Central memory CD4-positive, alpha-beta T cell (primary cell): Measurements from ENCODE around the gene ACSF2.
"Not testable (repeated sequence)": the region's sequence is repeated elsewhere in the genome, so short reads cannot be mapped to it uniquely, and the experiment has no call there.

Experiments
- DNase-seq: peaks from one replicate; pipeline ENCODE4 v3.0.0; 2022
- total RNA-seq, 3 experiments: gene quantifications; one replicate each; lab custom pipeline; 2026; lab: John Stamatoyannopoulos, UW

ACSF2 gene, protein sequence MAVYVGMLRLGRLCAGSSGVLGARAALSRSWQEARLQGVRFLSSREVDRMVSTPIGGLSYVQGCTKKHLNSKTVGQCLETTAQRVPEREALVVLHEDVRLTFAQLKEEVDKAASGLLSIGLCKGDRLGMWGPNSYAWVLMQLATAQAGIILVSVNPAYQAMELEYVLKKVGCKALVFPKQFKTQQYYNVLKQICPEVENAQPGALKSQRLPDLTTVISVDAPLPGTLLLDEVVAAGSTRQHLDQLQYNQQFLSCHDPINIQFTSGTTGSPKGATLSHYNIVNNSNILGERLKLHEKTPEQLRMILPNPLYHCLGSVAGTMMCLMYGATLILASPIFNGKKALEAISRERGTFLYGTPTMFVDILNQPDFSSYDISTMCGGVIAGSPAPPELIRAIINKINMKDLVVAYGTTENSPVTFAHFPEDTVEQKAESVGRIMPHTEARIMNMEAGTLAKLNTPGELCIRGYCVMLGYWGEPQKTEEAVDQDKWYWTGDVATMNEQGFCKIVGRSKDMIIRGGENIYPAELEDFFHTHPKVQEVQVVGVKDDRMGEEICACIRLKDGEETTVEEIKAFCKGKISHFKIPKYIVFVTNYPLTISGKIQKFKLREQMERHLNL
- total RNA-seq, result 1.0 to 12.7 (median 8.8) reads per million in 3 experiments

DNA sequence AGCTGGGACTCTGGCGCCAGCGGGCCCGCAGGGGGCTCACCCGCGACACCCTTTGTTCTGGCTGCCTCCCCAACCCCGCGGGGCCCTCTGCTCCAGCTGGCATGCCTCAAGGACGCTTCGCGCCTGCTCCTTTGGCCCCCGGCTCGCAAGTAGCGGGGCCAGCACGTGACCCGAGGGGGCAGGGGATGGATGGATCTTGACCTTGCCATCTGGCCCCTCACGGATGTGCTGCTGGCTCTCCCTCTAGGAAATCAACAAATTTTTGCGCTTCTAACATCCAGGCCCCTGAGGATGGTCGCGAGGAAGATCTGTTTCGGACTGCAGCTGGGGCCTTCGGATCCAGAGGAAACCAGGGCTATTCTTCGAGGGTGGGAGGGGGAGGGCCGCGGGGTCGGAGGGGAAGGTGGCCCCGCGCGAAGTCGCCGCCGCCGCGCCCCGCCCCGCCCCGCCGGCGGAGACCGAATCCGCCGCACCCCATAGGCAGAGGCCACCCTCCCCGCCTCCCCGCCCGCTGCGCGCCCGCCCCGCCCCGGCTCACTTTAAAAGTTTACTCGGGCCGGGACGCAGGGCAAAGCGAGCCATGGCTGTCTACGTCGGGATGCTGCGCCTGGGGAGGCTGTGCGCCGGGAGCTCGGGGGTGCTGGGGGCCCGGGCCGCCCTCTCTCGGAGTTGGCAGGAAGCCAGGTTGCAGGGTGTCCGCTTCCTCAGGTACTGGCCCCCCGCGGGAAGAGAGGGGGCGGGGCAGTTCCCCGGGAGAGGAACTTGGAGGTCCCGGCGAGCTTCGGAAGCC, at the start of gene ACSF2:
ACSF2 (plus strand) TSS at position 537 of the 790 bp plus-strand sequence; CDS start at position 581, 44 bp downstream.
- DNase-seq, result peak; percentile 52

DNA sequence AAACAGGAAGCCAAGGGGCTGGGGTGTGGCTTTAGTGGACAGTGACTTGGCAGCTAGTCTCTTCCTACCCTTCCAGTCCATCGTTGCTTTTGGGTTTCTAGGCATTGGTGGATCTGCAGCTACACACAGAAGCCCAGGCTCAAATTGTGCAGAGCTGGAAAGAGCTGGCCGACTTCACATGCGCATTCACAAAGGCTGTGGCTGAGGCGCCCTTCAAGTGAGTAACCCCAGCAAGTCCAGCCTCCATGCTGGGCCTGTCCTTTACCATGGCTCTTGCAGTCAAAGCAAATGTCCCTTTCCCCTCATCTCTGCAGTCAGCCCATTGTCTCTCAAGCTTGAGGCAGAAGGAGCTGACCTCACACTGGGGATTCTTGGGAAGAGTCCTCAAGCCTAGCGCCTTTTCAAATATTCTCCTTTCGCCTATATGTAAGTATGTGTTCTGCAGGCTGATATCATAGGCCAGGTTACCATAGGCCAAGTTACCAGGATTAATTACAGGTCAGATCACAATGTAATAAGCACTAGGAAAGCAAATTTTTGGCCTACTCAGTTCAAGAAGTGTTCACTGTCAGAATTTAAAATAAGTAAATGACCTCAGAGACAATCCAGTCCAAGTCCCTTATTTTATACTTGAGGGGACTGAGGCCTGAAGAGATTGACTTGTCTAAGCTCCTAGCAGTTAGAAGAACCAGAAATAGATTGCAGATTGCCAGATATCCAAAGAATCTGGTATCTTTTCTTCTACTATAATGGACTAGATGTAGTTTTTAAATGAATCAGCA, 46.5 kb upstream of the ACSF2 start:
- DNase-seq, result no peak

DNA sequence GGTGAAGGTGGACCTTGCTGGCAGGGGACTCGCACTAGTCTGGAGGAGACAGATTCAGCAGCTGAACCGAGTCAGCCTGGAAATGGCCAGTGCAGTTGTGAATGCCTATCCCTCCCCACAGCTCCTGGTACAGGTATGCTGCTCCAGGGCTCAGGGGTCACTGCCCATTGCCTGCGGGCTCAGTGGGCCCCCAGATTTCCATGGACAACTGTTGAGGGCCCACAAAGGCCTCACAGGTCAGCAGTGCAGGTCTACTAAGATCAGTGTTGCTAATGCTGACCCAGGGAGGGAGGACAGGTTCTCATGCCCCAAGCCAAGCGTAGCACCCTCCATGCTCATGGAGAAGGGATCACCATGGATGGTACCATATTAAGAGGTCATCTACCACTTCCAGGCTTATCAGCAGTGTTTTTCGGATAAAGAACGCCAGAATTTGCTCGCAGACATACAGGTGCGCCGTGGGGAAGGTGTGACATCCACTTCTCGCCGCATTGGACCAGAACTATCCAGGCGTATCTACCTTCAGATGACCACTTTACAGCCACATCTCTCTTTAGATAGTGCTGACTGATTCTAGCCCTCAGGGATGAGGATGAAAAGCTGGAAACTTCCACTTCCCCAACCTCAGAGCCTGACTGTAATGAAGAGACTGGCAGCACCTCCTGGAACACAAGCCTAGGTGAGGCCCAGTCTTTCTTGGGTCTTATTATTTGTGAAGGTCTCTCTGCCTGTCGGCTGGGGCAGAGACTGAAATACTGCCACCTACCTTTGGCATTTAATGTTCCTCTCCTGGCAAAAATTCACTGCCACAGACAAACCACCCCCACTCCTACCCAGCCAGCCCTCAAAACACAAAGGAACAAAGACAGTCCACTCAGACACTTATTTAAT, 45.4 kb upstream of the ACSF2 start:
- no peak for DNase-seq

DNA sequence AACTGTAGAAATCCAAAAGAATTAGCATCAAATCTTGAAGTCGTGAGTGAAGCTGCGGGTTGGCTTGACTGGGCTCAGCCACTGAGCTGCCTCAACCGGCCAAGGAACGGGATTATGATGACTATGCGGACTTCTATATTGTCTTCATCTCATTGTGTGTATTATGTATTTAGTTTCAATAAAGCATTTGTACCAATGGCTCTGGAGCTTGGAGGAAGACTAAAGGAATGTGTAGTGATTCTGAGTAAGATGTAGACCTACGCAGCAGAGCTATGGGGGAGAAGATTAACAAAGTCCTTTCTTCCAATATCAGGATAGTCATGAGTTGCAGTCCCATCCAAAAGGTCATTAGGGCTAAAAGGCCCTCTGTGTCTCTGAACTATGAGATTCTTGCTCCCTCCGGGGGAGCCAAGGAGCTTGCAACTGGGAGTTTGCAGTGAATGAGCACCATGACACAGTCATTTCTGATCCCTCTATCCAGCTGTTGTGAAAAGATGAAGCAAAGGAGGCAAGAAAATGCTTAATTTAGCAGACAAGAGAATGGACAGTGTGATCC, 44.7 kb upstream of the ACSF2 start:
- DNase-seq, result no peak

DNA sequence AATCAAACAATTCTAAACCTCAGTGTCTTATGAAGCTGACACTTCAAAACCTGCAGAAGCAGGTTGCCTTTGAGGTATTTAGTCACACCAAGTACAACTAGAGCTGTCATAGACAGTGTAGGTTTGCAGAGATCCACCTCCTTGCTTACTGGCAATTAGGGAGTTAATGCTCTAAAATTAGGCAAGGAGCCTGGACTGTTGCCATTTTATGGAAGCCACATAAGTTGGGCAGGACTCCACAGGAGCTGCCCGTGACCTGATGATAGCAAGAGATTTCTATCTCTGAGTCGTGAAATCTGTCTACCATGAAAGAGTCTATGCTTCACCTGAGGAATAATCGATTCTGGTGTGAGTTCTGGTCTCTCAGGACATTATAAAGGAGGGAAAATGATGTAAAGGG, 44.1 kb upstream of the ACSF2 start:
- DNase-seq, result no peak

DNA sequence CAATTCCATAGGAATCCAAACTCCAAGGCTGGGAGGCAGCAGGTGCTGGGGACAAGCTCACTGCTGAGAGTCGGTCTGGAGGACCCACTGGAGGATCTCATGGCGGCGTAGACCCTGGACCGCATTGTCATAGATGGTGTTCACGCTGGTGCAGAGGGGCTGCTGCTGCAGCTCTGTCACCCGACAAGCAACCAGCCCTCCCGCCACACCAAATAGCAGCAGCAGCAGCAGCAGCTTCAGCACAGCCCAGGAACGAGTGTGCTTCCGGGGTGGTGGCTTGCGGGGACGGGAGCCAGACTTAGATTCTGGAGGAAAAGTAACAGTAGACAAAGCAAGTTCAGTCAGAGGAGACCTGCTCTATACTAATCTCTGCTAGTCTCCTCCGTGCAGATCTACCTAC, 43.1 kb upstream of the ACSF2 start:
- no peak for DNase-seq

DNA sequence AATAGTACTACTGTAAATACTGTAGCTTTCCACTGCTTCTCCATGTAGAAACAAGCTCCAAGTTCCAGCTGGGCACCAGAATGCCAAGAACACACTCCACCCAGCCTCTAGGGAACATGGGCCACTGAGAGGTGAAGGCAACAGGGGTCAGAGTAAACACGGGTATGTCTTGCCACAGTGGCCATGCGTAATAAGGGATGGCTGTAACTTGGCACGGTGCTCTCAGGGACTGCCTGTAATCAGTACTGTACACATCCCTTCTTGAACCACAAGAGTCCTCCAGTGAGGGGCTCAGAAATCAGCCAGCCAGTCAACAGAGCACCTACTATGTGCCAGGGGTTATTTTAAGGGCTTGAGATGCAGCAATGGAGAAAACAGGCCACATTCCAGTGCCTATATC, 39.5 kb upstream of the ACSF2 start:
- no peak for DNase-seq

DNA sequence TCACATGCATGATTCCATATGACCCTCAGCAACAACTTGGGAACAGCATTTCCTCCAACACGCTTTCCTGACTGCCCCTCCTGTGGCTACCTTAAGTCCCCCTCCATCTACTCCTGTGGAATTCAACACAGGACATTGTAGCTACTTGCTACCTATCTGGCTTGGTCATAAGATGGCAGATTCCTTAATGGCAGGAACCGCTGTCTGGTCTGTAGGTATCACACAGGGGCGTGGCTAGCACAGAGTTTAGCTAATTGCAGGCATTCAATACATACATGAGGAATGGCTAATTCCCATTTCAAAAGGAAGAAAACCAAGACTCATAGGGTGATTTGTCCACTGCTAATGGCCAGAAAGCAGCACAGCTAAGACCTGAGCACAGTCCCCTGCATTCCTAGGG, 37.3 kb upstream of the ACSF2 start:
- DNase-seq, result no peak

DNA sequence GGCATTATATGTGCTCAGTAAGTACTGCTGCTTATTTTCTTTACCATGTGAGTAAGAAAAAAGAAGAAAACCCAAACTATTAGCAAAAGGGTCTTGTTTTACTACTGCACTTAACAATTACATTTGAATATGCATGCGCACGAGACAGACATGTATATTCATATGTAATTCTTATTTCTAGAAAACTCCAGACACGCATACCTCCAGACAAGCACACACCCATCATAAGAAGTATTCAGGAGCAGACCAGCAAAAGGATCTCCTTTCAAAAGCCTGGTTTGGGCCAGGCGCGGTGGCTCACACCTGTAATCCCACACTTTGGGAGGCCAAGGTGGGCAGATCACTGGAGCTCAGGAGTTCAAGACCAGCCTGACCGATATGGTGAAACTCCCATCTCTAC, 36.5 kb upstream of the ACSF2 start:
- DNase-seq, result no peak

DNA sequence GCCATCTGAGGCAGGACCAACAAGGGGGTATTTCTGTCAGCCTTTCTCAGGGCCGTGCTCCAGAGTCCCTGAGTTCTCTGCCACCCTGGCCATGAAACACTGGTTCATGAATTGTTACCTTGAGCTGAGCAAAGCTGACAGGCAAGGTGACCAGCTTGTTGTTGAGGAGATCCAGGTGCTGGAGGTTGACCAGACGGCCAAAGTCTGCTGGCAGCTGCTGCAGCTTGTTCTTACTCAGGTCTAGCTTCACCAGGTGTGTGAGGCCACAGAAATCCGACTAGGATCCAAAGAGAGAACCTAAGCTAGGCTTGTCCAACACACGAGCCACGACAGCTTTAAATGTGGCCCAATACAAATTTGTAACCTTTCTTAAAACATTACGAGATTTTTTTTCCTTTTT, 33.4 kb upstream of the ACSF2 start:
- DNase-seq, result no peak

DNA sequence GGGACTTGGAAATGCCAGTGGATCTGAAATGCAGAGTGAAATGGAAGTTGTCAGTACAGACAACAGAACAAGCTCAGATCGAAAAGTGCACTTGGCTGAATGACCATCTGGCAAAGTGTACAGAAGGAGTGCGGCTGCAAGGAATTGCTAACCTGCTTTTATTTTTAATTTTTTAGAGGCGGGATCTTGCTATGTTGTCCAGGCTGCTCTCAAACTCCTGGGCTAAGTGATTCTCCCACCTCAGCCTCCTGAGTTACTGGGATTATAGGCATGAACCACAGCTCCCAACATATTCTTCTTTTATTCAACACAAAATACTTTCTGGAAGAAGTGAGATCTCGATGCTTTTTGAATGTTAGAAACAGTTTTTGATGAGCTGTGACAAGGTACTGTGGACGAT, 32.3 kb upstream of the ACSF2 start:
- no peak for DNase-seq

DNA sequence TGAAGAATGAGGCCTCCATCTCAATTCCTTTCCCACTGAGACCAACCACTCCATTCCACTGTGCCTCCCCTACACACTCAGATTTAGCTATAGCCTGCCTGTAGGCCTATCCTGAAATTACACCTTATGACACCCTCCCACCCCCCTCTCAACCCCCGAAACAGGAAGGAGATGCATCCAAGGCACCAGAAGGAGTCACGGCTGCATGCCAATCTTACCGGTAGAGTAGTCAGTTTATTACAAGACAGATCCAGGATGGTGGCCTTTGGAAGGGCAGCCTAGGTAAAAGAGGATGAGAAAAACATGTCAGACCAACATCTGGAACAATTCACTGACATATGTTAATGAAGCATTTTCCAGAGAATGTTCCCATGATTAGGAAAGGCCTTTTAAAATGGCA, 31.3 kb upstream of the ACSF2 start:
- DNase-seq, result no peak

DNA sequence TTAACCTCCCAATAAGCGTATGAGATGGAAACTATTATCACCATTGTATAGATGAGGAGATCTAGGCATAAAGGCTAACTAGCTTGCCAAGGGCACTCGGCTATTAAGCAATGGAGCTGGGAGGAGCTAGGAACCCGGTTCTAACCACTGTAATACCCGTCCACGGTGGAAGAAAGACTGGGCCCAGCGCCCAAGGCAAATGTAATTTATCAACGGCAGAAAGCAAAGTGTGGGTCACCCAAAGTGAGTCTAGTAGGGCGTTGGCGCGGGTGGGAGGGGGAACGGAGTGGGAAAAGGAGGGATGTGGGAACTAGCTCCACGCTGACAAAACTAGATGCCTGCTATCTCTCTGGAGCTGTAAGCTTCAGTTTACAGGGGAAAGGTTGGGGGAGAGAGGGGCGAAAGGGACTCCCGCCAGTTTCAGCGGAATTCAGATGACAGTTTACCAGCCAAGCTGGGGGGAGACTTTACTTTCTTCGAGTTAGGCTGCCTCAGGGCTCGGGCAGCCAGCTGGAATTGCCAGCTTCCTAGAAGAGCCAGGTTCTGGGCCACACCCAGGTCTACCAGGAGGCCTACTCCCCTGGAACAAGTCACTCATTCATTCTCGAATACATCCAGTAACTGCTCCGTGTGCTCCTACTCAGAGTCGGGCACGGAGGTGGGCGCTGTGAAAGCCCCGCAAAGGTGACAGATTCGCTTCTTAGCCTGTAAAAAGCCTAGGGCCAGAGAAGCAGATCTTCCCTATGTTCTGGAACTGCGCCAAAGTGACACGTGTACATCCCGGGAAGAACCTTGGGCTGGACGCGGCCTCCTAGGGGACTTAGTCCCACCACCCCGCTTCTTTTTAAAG, 29.5 kb upstream of the ACSF2 start:
- DNase-seq, result no peak

DNA sequence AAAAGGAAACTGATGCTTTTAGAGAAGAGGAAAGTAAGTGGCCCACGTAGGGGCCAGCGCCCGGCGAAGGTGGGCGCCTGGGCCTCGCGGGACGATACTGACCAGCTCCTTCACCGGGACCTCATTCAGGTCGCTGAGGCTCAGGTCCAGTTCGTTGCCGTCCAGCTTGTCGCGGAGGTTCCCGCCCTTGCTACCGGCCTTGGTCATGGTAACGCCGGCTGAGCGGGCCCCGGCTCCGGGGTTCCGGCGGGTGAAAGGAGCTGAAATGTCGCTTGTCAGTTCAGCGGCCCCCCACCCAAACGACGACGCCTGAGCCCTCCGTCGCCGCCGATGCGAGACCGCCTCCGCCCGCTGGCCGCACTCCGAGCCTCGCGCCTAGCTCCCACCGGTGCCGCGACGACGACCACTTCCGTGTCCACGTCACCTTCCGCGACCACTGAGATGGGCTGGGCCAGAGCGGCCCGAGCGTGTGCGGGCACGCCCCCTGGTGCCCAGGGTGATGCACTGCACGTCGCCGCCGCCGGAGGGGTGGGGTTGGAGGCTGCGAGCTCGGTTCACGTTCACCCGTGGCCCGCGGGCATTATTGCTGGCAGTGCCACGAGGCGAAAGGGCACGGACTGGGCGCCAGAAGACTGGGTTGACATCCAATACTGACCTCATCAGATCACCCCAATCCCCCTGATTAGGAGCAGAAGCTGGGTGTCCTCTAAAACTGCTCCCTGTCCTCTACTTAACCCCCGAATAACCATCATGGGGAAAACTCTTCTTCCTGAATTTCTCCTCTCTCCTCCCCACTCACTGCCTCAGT, 28.7 kb upstream of the ACSF2 start, which contains the start of gene LRRC59:
LRRC59 (minus strand) TSS at position 413 of the 808 bp plus-strand sequence; CDS start at position 207, 206 bp downstream.
- peak; percentile 90 for DNase-seq

DNA sequence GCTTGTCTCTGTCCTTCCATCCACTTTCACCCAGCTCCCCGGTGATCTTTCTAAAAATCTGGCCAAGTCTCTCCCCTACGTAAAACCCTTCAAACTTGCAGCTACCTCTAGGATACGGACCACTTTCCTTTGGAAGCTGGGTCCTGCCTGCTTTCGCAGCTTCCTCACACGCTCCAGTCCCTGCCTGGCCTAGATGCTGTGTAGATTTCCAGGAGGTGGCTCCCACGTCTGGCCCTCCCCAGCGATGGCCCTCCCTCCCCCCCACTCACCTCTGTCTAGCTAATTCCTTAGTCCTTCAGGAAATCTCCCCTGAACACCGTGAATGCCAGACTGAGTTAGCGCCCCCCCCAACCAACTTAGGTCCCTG, 28.1 kb upstream of the ACSF2 start:
- no peak for DNase-seq

DNA sequence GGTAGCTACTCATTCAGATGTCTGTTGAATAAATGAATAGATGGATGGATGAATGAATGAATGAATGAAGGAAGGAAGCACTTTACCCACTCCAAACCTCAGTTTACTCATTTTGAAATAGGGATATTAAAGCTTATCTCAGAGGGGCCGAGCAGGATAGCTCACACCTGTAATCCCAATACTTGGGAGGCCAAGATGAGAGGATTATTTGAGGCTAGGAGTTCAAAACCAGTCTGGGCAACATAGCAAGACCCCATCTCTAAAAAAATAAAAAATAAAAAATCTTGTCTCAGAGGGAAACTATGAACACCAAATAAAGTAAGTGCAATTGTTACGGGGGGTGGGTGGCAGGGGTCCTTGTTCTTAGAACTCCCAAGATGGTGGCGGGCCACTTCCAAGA, 27.3 kb upstream of the ACSF2 start:
- not testable (repeated sequence) for DNase-seq

DNA sequence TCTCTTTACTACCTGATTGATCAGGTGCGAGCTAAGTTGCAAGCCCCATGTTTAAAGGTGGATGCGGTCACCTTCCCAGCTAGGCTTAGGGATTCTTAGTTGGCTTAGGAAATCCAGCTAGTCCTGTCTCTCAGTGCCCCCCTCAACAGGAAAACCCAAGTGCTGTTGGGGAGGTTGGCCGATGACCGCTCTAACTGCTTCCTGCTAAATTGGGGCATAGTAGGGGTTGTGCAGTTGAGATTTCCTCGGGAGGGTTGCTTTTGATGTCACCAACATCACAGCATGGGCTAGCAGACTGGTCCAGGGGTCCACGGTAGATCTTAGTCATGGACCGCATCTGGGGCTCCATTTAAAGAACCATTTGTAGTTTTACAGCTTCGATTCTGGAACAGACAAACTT, 26.4 kb upstream of the ACSF2 start:
- not testable (repeated sequence) for DNase-seq

DNA sequence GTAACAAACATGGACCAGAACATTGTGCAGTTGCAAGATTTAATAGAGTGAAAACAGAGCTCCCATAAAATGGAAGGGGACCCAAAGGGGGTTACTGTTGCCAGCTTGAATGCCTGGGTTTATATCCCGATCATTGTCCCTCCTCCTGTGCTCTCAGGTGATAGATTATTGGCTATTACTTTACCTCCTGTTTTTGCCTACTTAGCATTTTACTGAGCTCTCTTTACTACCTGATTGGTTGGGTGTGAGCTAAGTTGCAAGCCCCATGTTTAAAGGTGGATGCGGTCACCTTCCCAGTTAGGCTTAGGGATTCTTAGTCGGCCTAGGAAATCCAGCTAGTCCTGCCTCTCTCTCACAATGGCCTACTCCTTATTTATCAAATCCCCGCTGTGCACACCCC, 20.7 kb upstream of the ACSF2 start:
- not testable (repeated sequence) for DNase-seq

DNA sequence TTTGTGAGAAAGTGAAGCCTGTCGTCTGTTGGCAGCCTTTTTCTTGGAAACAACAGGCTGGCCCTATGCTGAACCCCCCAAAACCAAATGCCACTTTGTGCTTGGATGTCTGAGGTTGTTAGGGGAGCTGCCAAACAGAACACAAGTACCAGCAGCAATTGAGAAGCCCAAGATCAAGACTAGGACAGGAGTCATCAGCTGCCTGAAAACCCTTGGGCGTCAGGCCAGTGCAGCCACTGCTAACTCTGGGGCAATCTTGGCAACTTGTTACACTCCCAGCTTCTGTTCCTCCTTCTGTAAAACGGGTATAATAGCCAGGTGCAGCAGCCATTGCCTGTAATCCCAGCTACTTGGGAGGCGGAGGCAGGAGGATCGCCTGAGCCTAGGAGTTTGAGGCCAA, 19.4 kb upstream of the ACSF2 start:
- no peak for DNase-seq
